HUES64 (cell line): ENCODE data around the gene GMDS.
"Not testable (repeated sequence)": the region's sequence is repeated elsewhere in the genome, so short reads cannot be mapped to it uniquely, and the experiment has no call there.

Experiments
- H3K27ac ChIP-seq: 2 replicates; pipeline ENCODE4 v1.7.0; 2013; ENCODE audit warnings: low read depth, low read length, inconsistent platforms
- H3K27me3 ChIP-seq: 2 replicates; pipeline ENCODE4 v1.6.1; 2013; ENCODE audit warnings: mild to moderate bottlenecking, low read length; ENCODE audit not compliant: insufficient read depth
- H3K36me3 ChIP-seq: 2 replicates; pipeline ENCODE4 v1.6.1; 2013; ENCODE audit warnings: mild to moderate bottlenecking, low read length; ENCODE audit not compliant: insufficient read depth
- H3K4me1 ChIP-seq: 2 replicates; pipeline ENCODE4 v1.6.1; 2013; ENCODE audit warnings: mild to moderate bottlenecking, low read length, moderate library complexity; ENCODE audit not compliant: insufficient read depth
- H3K4me3 ChIP-seq: 2 replicates; pipeline ENCODE4 v1.5.1; 2013; ENCODE audit warnings: mild to moderate bottlenecking, low read length, moderate library complexity
- H3K9ac ChIP-seq: 2 replicates; pipeline ENCODE4 v1.6.1; 2013; ENCODE audit warnings: mild to moderate bottlenecking, low read depth, low read length
- H3K9me3 ChIP-seq: 2 replicates; pipeline ENCODE4 v1.6.1; 2013; ENCODE audit warnings: low read depth, low read length; ENCODE audit not compliant: insufficient read depth
- WGBS: fragments of 150-250, 120-280 bp; methylation state at CpG from one replicate; pipeline ENCODE4 v1.1.7; 2013; ENCODE audit warnings: missing lambda C conversion rate; 5-methylcytosine and 5-hydroxymethylcytosine counted together

GMDS gene

GRCh38 chr6:1845543-1845942 is 399.9 kb downstream of the GMDS start:
- not testable (repeated sequence) for H3K4me1 ChIP-seq, H3K9ac ChIP-seq, H3K36me3 ChIP-seq, H3K4me3 ChIP-seq, H3K27me3 ChIP-seq, H3K27ac ChIP-seq
- peaks cover 13% of the 10 kb centered on the region for H3K9me3 ChIP-seq
- WGBS, result over 99% methylated on average over 5 of the region's 5 CpGs

GRCh38 chr6:1842334-1842733 is 403.1 kb downstream of the GMDS start:
- Histone ChIP-seq H3K9me3 (peaks cover 13% of the 10 kb centered on the region), H3K27ac (no peak overlapping the region), H3K4me3 (no peak overlapping the region), H3K27me3 (no peaks in the 10 kb centered on the region), H3K4me1 (peaks cover 18% of the 10 kb centered on the region), H3K9ac (no peak overlapping the region), H3K36me3 (no peaks in the 10 kb centered on the region)
- 79% methylated on average over 2 of the region's 2 CpGs for WGBS

GRCh38 chr6:1841136-1841535 is 404.3 kb downstream of the GMDS start:
- peaks cover 23% of the 10 kb centered on the region for H3K4me1 ChIP-seq
- H3K9me3 ChIP-seq, result peaks cover 12% of the 10 kb centered on the region
- no peak overlapping the region for H3K4me3 ChIP-seq
- no peak overlapping the region for H3K27ac ChIP-seq
- no peaks in the 10 kb centered on the region for H3K27me3 ChIP-seq
- no peaks in the 10 kb centered on the region for H3K36me3 ChIP-seq
- 90% methylated on average over 3 of the region's 3 CpGs for WGBS
- H3K9ac ChIP-seq, result no peak overlapping the region

- Histone ChIP-seq H3K27me3 (no peaks in the 10 kb centered on the region), H3K27ac (no peak overlapping the region), H3K4me1 (peaks cover 23% of the 10 kb centered on the region), H3K36me3 (no peaks in the 10 kb centered on the region), H3K9ac (no peak overlapping the region), H3K9me3 (peaks cover 7% of the 10 kb centered on the region), H3K4me3 (no peak overlapping the region)
- WGBS, result 95% methylated on average over 13 of the region's 13 CpGs
Observed at GRCh38 chr6:1840491-1841121, 404.8 kb downstream of the GMDS start.

GRCh38 chr6:1839361-1839760 is 406.0 kb downstream of the GMDS start:
- Histone ChIP-seq H3K4me1 (peaks cover 35% of the 10 kb centered on the region), H3K27me3 (no peaks in the 10 kb centered on the region), H3K27ac (no peak overlapping the region), H3K36me3 (no peaks in the 10 kb centered on the region), H3K9ac (no peak overlapping the region), H3K4me3 (no peak overlapping the region), H3K9me3 (no peaks in the 10 kb centered on the region)

- H3K9me3 ChIP-seq, result no peaks in the 10 kb centered on the region
- H3K27ac ChIP-seq, result no peak overlapping the region
- no peak overlapping the region for H3K9ac ChIP-seq
- WGBS, result 89% methylated on average over 4 of the region's 5 CpGs
- H3K4me3 ChIP-seq, result no peak overlapping the region
- H3K36me3 ChIP-seq, result no peaks in the 10 kb centered on the region
- H3K27me3 ChIP-seq, result no peaks in the 10 kb centered on the region
- peaks cover 41% of the 10 kb centered on the region for H3K4me1 ChIP-seq
Observed at GRCh38 chr6:1838604-1839213, 406.7 kb downstream of the GMDS start.

GRCh38 chr6:1837826-1838225 is 407.6 kb downstream of the GMDS start:
- Histone ChIP-seq H3K9me3 (no peaks in the 10 kb centered on the region), H3K9ac (peak overlapping the region; percentile 15; the same call in 1 of the 2 replicates), H3K4me3 (no peak overlapping the region), H3K27me3 (no peaks in the 10 kb centered on the region), H3K4me1 (peaks cover 49% of the 10 kb centered on the region), H3K36me3 (no peaks in the 10 kb centered on the region), H3K27ac (peak overlapping the region; percentile 51; the same call in 1 of the 2 replicates)
- 55% methylated on average over 2 of the region's 2 CpGs for WGBS

GRCh38 chr6:1836690-1837089 is 408.7 kb downstream of the GMDS start:
- peaks cover 52% of the 10 kb centered on the region for H3K4me1 ChIP-seq
- no peak overlapping the region for H3K9ac ChIP-seq
- H3K27me3 ChIP-seq, result no peaks in the 10 kb centered on the region
- no peaks in the 10 kb centered on the region for H3K36me3 ChIP-seq
- H3K9me3 ChIP-seq, result no peaks in the 10 kb centered on the region
- 100% methylated on average over 3 of the region's 3 CpGs for WGBS
- H3K27ac ChIP-seq, result no peak overlapping the region
- no peak overlapping the region for H3K4me3 ChIP-seq

- WGBS, result 70% methylated on average over 9 of the region's 10 CpGs
- no peak overlapping the region for H3K9ac ChIP-seq
- H3K9me3 ChIP-seq, result no peaks in the 10 kb centered on the region
- H3K4me1 ChIP-seq, result peaks cover 52% of the 10 kb centered on the region
- H3K27me3 ChIP-seq, result no peaks in the 10 kb centered on the region
- H3K27ac ChIP-seq, result no peak overlapping the region
- H3K36me3 ChIP-seq, result no peaks in the 10 kb centered on the region
- no peak overlapping the region for H3K4me3 ChIP-seq
Observed at GRCh38 chr6:1834646-1835516, 410.5 kb downstream of the GMDS start.

GRCh38 chr6:1834207-1834606 is 411.2 kb downstream of the GMDS start:
- 78% methylated on average over 2 of the region's 2 CpGs for WGBS

More at GRCh38 chr6:1834207-1834606, 411.2 kb downstream of the GMDS start:
- no peak overlapping the region for H3K9ac ChIP-seq
- H3K9me3 ChIP-seq, result no peaks in the 10 kb centered on the region
- H3K27me3 ChIP-seq, result no peaks in the 10 kb centered on the region
- H3K4me3 ChIP-seq, result no peak overlapping the region
- no peak overlapping the region for H3K27ac ChIP-seq
- H3K4me1 ChIP-seq, result peaks cover 52% of the 10 kb centered on the region
- no peaks in the 10 kb centered on the region for H3K36me3 ChIP-seq
